CD4-positive, alpha-beta T cell treated with Interleukin-15 for 1 hour (primary cell): ENCODE results near the gene SAMD9L.
A peak's percentile ranks its signal among the peaks of the same experiment; 100 is the strongest.

Source experiments
- DNase-seq: peaks from one replicate; pipeline ENCODE4 v3.0.0-alpha.2; 2020

Gene SAMD9L

DNA sequence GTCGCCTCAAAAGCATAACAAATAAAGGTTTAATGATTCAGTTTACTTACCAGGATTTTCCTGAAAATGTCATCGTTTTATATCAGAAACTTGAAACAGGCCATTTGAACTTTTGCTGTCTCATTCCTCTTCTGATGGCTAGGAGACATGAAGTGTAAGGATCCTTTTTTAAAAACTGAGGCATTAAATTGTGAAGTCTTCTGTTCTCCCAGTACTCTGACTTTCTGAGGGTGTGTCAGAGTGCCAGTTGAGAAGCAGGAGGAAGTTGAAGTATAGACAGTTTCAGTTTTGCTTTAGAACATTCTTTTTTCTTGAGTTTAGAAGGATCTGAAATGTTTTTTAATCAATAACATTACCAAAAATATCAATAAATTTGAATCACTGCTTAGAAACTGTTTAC, at the start of gene SAMD9L:
Gene SAMD9L (minus strand): TSS at position 242 of the 400 bp plus-strand sequence. CDS start 12,414 bp downstream, outside the sequence.
- peak; percentile 22 for DNase-seq

DNA sequence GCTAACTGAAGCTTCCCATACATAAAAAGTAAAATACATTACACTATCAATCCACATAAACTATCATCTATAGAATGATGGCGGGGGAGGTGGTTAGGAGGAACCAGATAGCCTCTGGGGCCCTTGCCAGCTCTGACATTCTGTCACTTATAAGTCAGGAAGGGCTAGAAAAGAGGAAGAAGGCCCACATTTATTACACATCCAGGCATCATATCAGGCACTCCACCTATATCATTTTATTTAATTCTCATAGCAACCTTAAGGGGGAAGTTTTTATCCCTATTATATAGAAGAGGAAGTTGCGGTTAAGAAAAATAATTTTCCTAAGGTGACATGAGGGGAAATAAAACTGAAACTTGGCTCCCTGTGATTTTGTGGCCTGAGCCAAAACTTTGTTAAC, 48.2 kb upstream of the SAMD9L start:
- no peak for DNase-seq

DNA sequence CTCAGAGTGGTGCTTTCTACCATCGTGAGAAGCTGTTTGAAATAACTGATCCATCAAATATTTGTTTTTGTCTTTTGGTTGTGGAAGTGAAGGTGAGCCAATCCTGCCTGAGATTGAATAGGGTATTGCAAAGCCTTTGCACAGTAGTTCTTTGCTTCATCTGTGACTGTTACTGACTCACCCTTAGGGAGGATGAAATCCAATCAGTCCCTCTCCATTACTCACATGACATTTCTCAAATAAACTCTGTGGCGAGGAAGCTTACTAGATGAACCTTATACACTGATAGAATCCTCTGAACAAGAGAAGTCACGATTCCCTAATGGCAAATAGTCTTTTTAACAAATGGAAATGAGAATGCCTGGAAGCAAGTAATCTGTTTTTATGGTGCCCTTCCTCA, 46.2 kb upstream of the SAMD9L start:
- no peak for DNase-seq

DNA sequence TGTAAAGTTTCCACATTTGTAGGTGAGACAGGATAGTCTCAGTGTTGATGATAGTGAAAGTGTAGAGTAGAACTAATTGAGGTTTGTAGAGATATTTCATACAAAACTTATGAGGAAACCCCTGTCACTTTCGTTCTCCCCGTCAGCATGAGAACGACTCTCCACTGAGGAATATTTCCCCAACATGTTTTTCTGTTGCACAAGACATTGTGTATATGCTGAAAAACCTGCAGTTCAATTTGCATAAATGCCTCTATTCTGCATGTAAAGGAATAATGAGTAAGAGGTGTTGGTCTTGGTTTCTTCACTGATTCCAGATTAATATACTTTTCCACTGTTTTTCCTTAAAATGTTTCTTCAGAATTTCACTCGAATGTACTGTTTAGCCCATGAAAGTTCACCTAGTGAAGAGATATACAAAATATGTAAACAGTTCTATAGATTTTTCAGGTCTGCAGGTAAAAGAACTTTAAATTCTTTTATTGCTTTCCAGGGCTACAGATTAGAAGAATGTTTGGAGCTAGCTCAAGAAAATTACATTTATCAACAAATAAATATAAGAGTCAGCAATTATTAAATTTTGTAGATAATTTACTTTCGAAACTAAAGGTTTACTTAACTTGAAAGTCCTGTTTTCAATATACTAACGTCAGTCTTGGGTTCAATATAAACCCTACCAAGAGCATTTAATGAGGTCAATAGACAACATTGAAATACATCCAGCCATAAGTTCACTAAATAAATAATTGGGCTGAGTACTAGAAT, 40.9 kb upstream of the SAMD9L start:
- no peak for DNase-seq

DNA sequence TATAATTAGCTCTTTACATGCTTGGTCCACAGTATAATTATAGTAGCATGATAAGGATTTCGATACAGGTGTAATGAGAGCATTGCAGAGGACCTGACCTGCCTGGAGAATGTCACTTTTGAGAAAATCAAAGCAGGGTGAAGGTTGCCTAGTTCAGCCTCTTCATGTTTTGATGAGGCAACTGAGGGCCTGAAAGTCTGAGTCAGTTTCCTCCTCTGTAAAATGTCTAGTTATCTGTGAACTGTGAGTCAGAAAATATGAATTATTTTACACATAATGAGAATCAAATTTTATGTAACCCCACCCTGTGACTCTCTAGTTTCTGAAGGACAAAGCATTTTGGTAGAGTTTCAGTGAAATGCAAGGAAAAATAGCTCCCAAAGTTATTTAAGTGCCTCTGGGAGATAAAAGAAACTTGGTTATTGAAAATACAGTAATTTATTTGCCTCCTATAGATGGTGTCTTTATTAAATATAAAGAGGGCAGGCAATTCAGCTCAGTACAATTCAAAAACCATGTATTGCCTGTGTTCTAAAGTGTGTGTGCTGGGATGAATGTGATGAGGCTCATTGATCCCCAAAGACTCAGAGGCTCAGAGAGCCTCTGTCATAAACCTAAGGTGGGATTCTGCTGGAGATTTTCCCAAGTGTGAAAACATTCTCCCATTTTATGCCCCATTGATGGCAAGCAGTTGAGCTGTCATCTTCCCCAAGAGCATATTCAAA, 37.3 kb upstream of the SAMD9L start:
- no peak for DNase-seq

DNA sequence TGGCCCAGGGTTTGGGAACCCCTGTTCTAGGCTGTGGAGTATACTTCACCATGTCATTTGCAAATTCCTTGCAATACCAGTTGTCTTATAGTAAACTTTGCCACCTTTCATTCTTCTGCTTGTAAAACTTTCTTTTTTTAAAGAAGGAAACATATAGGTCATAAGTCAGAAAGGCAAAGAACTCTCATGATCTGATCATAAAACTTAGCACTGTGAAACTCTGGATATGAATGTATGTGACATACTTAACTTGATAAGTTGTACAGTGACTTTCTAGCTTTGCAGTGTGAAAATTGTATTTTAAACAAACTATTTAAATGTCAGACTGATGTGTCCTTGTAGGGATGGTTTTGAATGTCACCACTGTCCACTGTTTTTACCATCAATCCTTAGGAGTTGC, 31.0 kb upstream of the SAMD9L start:
- DNase-seq = no peak

DNA sequence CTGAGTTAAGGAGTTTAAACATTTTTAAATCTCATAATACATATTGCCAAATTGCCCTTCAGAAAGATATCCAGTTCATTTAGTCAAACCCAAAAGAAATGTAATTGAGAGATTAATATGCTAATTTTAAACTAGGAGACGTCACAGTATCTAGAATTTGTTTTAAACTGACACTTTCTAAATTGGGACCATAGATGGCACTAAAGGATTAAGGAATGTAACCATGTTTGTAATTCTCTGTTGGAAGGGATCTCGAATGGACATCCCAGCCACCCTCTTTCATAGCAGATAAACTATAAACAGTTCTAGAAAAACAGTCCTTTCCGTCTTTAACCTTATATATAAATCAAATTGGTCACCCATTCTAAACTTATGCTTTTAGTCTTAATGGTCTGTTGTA, 30.0 kb upstream of the SAMD9L start:
- DNase-seq = no peak

DNA sequence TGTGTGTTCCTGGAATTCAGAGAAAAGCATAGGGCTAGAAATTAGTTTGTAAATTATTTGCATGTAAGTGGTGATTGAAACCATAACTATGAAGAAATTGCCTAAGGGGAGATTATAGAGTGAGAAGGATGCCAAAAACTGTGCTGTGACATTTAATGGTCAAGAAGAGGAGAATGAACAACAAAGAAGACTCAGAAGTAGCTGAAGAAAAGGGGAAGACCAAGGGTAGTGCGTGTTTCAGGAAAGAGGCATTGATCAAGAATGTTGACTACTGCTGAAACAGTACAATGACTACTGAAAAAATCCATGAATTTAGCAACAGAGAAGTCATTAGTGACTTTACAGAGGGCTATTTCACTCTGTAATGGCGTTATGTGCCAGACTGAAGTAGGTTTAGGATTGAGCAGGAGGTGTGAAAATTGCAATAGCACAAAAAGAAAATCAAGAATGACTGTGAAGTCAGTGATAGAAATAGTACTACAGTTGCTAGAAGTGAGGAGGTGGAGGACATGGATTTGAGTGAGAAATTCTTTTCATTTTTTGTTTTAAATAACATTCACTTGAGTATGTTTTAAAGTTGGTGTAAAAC, 28.9 kb upstream of the SAMD9L start:
- DNase-seq = no peak

DNA sequence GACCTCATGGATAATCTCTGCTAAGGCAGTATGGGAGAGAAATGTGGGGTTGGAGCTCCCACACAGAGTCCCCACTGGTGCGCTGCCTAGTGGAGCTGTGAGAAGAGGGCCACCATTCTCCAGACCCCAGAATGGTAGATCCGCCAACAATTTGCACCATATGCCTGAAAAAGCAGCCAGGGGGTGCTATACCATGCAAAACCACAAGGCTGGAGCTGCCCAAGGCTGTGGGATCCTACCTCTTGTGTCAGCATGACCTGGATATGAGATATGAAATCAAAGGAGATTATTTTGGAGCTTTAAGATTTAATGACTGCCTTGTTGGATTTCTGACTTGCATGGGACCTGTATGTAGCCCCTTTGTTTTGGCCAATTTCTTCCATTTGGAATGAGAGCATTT, 27.0 kb upstream of the SAMD9L start:
- DNase-seq = no peak

DNA sequence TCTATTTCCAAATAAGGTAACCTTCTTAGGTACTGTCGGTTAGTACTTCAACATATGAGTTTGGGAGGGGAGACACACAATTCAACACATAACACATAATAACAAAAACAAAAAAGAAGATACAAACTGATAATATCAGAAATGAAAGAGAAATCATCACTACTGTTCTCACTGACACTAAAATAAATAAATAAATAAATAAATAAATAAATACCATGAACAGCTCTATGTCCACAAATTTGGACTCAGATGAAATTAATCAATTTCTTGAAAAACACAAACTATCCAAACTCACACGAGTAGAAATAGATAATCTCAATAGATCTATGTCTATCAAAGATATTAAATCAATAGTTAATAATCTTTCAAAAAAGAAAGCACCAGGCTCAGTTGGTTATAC, 24.5 kb upstream of the SAMD9L start:
- no peak for DNase-seq

DNA sequence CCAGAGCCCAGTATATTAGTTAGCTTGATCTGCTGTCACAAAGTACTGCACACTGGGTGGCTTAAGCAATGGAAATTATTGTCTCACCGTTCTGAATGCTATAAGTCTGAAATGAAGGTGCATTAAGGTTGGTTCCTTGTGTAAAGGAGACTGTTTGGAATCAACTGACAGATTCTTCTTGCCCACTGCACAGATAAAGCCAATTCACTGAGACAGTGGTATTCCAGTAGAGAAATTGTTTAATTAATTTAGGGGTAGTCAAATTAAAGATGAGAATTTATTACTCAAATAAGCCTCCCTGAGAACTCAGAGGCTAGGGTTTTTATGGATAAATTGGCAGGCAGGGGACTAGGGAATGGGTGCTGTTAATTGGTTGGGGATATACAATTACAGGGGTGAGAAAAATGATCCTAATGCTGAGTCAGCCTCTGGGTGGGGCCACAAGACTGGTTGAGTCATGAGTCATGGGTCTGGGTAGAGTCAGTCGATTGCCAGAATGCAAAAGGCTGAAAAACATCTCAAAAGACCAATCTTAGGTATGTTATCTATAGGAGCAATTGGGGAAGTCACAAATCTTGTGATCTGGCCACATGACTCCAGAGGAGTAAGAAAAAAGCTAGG, 23.5 kb upstream of the SAMD9L start:
- DNase-seq = no peak

DNA sequence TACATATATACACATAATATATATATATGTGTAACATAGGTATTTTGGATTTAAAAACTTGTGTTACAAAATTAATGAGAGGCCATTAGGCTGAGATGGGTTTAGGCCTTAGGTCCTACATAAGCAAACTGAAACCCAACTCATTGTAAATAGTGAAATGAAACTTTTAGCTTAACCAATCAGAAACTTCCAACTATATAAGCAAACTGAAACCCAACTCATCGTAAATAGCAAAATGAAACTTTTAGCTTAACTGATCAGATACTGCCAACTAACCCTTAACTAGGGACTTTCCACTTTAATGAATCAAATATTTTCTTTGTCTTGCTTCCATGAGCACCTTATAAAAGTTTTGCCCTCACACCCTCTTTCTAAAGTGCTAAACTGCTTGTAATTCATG, 17.3 kb upstream of the SAMD9L start:
- DNase-seq = no peak

DNA sequence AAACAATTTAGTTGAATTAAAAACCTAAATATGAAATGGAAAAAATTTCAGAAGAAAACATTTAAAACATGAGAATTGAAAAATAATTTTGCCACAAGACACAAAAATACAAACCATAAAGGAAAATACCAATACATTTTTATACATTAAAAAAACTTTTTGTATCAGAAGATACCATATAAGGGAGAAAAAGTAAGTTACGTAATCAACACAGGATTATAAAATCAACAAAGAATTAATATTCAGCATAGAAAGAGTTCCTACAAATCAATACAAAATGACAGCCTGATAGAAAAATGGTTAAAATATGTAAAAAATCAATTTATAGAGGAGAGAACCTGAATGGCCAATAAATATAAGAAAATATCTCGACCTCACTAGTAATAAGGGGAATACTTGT, 16.6 kb upstream of the SAMD9L start:
- DNase-seq = no peak

DNA sequence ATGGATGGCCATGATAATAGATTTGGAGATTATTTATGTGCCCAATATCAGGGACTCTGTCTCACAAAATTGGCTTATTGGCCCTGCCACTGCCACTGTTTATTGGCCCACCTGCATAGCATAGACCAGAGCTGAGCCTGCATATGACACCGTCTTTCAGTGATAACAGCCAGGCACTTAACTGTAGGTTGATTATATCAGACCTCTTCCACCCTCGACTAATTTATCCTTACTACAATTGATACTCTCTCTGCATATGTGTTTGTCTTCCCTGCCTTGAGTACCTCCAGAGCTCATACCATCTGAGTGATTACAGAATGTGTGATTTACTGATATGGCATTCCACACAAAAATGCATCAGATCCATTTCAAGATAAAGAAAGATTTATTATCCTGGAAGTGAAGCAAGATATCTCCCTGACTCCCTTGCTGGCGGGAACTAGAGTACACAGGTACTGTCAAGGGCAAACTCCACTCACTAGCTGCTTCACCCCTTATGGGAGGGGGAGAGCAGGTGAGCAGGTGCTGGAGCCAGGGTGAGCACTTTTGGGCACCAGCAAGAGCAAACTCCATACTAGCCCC, 13.1 kb upstream of the SAMD9L start:
- no peak for DNase-seq

DNA sequence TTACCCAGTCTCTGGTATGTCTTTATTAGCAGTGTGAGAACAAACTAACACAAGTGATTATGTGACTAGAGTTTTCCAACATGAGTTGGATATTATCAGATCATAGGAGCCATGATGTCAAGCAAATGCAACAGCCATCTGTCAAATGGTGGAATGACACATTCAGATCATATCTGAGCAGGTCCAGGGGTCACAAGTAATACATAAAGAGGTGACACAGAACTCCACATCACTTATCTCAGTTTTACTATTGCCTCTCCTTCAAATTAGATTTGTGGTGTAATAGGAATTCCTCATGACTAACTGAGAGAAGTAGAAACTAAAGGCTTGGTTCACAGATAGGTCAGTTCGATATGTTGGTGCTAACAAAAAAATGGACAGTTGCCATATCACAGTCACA, 12.2 kb upstream of the SAMD9L start:
- DNase-seq = no peak

DNA sequence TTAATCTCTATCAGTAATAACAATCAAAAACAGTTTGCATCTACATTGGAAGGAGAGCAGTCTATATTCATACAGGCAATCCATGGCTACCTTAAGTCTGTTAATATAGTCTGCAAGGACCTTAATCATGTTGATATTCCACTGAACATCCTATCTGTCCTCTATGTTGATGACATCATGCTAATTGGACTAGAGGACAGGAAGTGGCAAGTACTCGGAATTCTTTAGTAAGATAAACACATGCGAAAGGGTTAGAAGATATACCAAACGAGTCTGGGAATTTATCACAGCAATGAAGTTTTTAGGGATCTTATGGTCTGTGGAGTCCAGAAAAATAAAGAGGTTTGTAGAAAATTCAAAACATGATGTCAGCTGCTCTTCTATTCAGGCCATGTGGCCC, 11.3 kb upstream of the SAMD9L start:
- no peak for DNase-seq

DNA sequence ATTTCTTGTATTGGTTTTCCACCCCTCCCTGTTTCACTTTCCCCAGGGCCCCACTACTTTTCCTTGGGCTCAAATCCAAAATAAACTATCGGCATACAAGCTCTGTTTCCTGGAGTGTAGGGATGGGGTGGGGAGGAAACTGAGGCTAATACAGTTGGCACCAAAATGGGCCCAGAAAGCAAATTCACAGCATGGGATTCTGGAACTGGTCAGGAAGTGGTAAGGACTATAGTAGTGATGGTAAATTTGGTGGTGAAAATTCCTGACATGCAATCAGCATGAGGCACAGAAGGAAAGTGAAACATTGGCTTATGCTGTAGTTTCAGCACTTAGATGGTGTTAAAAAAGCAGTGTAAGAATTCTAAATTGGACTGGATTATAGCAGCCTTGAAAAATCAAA, 8.7 kb upstream of the SAMD9L start:
- no peak for DNase-seq

DNA sequence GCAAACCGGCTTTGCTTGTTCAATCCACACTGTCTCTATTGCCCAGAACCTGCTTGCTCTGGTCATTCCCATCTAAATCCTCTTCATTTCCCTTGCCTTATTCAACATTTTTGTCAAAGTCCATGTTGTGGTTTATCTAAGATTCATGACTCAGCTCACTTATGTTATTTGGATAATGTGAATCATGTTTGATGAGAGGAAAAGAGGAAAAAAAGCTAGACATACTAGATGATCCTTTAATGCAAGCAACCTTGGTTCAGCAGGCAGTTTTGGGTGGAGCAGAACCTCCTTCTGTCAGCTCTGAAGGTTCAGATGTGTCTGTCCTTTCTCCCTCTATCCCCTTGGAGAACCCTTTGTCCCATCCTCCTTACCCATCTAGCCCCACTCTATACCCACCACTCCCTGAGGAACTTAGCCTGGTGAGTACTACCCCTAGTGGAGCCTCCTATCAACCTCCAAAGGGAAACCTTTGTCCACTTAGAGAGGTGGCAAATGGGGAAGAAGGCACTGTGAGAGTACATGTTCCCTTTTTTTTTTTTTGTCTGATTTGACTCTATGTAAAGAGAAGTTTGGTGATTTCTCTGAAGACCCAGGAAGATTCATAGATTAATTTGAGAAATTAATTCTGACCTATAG, 2.1 kb upstream of the SAMD9L start:
- no peak for DNase-seq

DNA sequence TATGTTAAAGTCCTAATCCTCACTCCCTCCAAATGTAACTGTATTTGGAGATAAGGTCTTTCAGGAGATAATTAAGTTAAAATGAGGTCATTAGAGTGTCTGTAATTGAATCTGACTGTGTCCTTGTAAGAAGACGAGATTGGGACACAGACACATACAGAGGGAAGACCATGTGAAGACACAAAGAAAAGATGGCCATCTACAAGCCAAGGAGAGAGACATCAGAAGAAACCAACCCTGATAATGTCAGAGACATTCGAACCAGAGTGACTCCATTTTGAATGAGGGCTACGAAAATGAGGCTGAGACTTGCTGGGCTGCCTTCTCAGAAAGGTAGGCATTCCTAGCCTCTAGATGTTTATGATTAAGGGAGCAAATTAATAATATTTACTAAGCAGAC, 542 bp upstream of the SAMD9L start:
- DNase-seq = no peak

DNA sequence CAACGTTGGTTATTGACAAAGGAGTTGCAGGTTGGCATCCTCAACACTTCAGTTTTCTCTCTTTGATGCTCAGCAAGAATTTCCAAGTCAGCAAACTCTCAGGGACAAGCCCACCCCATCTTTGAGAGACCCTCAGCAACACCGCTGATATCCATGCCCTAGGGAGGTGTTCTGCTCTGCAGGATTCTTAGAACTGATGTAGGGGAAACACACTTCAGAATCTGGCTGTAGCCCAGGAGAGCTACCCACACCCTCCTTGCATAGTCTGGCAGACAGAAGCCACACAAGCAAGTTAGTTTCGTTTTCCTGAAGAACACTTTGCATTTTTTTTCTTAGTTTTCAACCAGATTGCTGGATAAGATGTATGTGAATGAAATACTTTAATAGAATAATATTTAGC, 822 bp downstream of the SAMD9L start:
- peak; percentile 43 for DNase-seq

DNA sequence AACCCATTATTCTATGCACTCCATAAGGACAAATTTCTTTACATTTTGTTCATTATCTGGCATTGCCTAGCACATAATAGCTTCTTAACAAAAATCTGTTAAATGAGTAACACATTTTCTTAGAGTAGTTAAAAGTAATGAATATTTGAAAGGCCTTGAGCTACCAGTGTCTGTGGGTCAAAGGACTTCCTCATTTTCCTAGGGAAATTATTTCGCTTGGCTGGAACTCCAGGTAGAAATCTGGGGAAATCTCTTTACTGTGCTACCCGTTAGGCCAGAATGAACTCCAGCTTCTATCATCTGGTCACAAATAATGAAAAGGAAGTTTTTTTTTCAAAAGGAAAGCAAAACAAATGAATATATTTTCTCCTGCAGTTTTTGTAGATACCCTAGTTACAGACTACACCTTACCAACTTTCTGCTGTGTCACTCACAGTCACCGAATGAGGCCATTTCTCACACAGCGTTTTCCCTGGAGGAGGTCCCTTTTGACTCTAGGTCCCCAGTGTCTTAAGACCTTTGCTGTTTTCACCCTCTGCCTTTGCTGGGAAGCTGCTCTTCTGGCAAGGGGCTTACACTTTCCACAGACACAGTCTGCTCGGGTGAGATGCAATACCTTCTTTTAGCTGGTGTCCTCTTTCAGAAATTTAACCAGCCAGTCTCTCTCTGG, 1.6 kb downstream of the SAMD9L start:
- peak; percentile 18 for DNase-seq

DNA sequence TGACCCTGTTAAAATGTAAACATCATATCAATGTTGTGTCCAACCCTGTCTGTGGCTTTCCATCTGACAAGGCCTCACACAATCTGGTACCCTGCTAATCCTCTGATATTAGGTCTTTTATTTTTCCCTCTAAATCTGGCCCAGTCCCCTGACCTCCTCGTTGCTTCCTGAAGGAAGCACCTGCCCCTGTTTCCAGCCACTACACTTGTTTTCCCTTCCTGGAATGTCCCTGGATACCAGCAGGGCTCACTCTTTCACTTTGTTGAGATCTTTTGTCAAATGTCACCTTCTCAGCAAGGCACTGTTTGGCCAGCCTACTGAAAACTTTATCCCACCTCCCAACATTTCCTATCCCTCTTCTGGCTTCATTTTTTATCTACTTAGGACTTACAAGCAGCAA, 2.1 kb downstream of the SAMD9L start:
- no peak for DNase-seq
